ENCODE data around the gene PBX2. TPM values are rescaled to one million over a fixed set of nuclear protein-coding genes. Genes with fewer than 3 reads are reported as not detected.

PBX2 gene
- total RNA-seq, 1 donor from 2014 or later: 97.7 TPM

Other genes starting within 250 kb of the PBX2 start
- 0.22 and 0.59 TPM in 2 replicates for gene CFB, start 244.1 kb downstream of the PBX2 start, total RNA-seq
- 75.3 and 83.4 TPM in 2 replicates for gene NELFE, start 231.2 kb downstream of the PBX2 start, total RNA-seq
- 93.7 and 100 TPM in 2 replicates for gene SKIC2, start 231.0 kb downstream of the PBX2 start, total RNA-seq
- 19.9 and 20.8 TPM in 2 replicates for gene DXO, start 218.1 kb downstream of the PBX2 start, total RNA-seq
- gene C4A, start 208.1 kb downstream of the PBX2 start, total RNA-seq: 4.0 and 4.6 TPM in 2 replicates
- 4.2 and 4.6 TPM in 2 replicates for gene C4B, start 175.4 kb downstream of the PBX2 start, total RNA-seq
- 1.0 and 1.4 TPM in 2 replicates for gene CYP21A2, start 151.8 kb downstream of the PBX2 start, total RNA-seq
- gene TNXB, start 80.9 kb downstream of the PBX2 start, total RNA-seq: 5.5 and 6.1 TPM in 2 replicates
- gene ATF6B, start 62.0 kb downstream of the PBX2 start, total RNA-seq: 147 and 155 TPM in 2 replicates
- 5.3 and 5.5 TPM in 2 replicates for gene FKBPL, start 59.9 kb downstream of the PBX2 start, total RNA-seq
- gene PRRT1, start 38.3 kb downstream of the PBX2 start, total RNA-seq: 0.32 and 0.63 TPM in 2 replicates
- 9.8 and 11.1 TPM in 2 replicates for gene PPT2, start 36.1 kb downstream of the PBX2 start, total RNA-seq
- gene EGFL8, start 25.6 kb downstream of the PBX2 start, total RNA-seq: 6.5 and 6.8 TPM in 2 replicates
- gene AGPAT1, start 14.1 kb downstream of the PBX2 start, total RNA-seq: 45.0 and 46.4 TPM in 2 replicates
- 47.0 and 50.0 TPM in 2 replicates for gene RNF5, start 11.8 kb downstream of the PBX2 start, total RNA-seq
- gene AGER, start 5.9 kb downstream of the PBX2 start, total RNA-seq: 34.1 and 37.9 TPM in 2 replicates
- 264 and 265 TPM in 2 replicates for gene GPSM3, start 2.4 kb upstream of the PBX2 start, total RNA-seq
- 0.25 and 0.37 TPM in 2 replicates for gene NOTCH4, start 33.9 kb upstream of the PBX2 start, total RNA-seq
- gene TSBP1, start 181.7 kb upstream of the PBX2 start, total RNA-seq: not detected in 2 replicates
- not detected in 2 replicates for gene BTNL2, start 217.0 kb upstream of the PBX2 start, total RNA-seq
- gene HLA-DRA, start 249.7 kb upstream of the PBX2 start, total RNA-seq: 240 and 242 TPM in 2 replicates

All from T-helper 1 cell treated with Interleukin-12 subunit alpha and Interleukin-12 subunit beta and Interleukin-4 antibody, amounts not matched to agents 30 ng/mL and 1 ng/mL, for 36 hours (primary cell).